SK-N-SH treated with all-trans-retinoic acid at 6 μM for 48 hours (cell line): ENCODE results near the gene ASIC5.

Experiments used
- ATAC-seq: fragments of 200-7000 bp; cut with Tn5 transposase; 3 replicates; pipeline ENCODE4 v1.9.1; 2020; ENCODE audit warnings: mild to moderate bottlenecking, moderate library complexity
- ARNTL ChIP-seq: fragments of 450-650 bp; formaldehyde crosslinking; IDR thresholded peaks from 2 replicates; pipeline ENCODE4 v1.5.0; 2020; ENCODE audit warnings: low read depth, mild to moderate bottlenecking, moderate library complexity, borderline replicate concordance
- BACH2 ChIP-seq: fragments of 250-450 bp; sonication (Bioruptor Pico); IDR thresholded peaks from 2 replicates; pipeline ENCODE4 v1.9.0; 2021; ENCODE audit warnings: mild to moderate bottlenecking, borderline replicate concordance
- CREB5 ChIP-seq: fragments of 250-450 bp; sonication (Bioruptor Pico); IDR thresholded peaks from 2 replicates; pipeline ENCODE4 v1.5.1; 2020; ENCODE audit warnings: low read depth, mild to moderate bottlenecking, moderate library complexity
- CSDC2 ChIP-seq: fragments of 250-450 bp; sonication (Bioruptor Pico); IDR thresholded peaks from 2 replicates; pipeline ENCODE4 v1.5.0; 2020; ENCODE audit warnings: mild to moderate bottlenecking, moderate library complexity
- CSRNP3 ChIP-seq: fragments of 250-450 bp; sonication (Bioruptor Pico); IDR thresholded peaks from 2 replicates; pipeline ENCODE4 v1.5.1; 2021; ENCODE audit warnings: mild to moderate bottlenecking, moderate library complexity
- ESRRG ChIP-seq: fragments of 250-450 bp; sonication (Bioruptor Pico); IDR thresholded peaks from 2 replicates; pipeline ENCODE4 v1.6.1; 2021; ENCODE audit warnings: mild to moderate bottlenecking
- GLIS3 ChIP-seq: fragments of 250-450 bp; sonication (Bioruptor Pico); IDR thresholded peaks from 2 replicates; pipeline ENCODE4 v1.5.0; 2020; ENCODE audit warnings: mild to moderate bottlenecking, moderate library complexity
- ISL1 ChIP-seq: fragments of 250-450 bp; sonication (Bioruptor Pico); IDR thresholded peaks from 2 replicates; pipeline ENCODE4 v2.1.2; 2022; ENCODE audit warnings: mild to moderate bottlenecking, moderate library complexity
- OSR1 ChIP-seq: fragments of 250-450 bp; sonication (Bioruptor Pico); IDR thresholded peaks from 2 replicates; pipeline ENCODE4 v1.8.0; 2022; ENCODE audit warnings: moderate library complexity, mild to moderate bottlenecking, inconsistent platforms
- TOX ChIP-seq: fragments of 250-450 bp; sonication (Bioruptor Pico); IDR thresholded peaks from 2 replicates; pipeline ENCODE4 v1.8.0; 2021; ENCODE audit warnings: mild to moderate bottlenecking, moderate library complexity, borderline replicate concordance
- ZC3H10 ChIP-seq: fragments of 250-450 bp; sonication (Bioruptor Pico); IDR thresholded peaks from 2 replicates; pipeline ENCODE4 v1.5.1; 2021; ENCODE audit warnings: mild to moderate bottlenecking, moderate library complexity
- ZFP3 ChIP-seq: fragments of 250-450 bp; sonication (Bioruptor Pico); IDR thresholded peaks from 2 replicates; pipeline ENCODE4 v1.5.0; 2020; ENCODE audit warnings: mild to moderate bottlenecking, moderate library complexity
- ZFP30 ChIP-seq: fragments of 450-650 bp; formaldehyde crosslinking; IDR thresholded peaks from 2 replicates; pipeline ENCODE4 v1.5.0; 2022; ENCODE audit warnings: mild to moderate bottlenecking, moderate library complexity
- ZNF565 ChIP-seq: fragments of 450-650 bp; formaldehyde crosslinking; conservative IDR thresholded peaks from 2 replicates; pipeline ENCODE4 v1.5.0; 2020; ENCODE audit warnings: low read depth, mild to moderate bottlenecking, moderate library complexity
- ZNF70 ChIP-seq: fragments of 450-650 bp; formaldehyde crosslinking; IDR thresholded peaks from 2 replicates; pipeline ENCODE4 v1.5.0; 2020; ENCODE audit warnings: mild to moderate bottlenecking, moderate library complexity
- TF ChIP-seq, protein P1 (sequence below): fragments of 250-450 bp; sonication (Bioruptor Pico); IDR thresholded peaks from 2 replicates; pipeline ENCODE4 v1.5.0; 2020; ENCODE audit warnings: mild to moderate bottlenecking, moderate library complexity
- TF ChIP-seq, protein P2 (sequence below): fragments of 250-450 bp; sonication (Bioruptor Pico); IDR thresholded peaks from 2 replicates; pipeline ENCODE4 v1.8.0; 2020; ENCODE audit warnings: mild to moderate bottlenecking, moderate library complexity, borderline replicate concordance

ASIC5 gene

DNA sequence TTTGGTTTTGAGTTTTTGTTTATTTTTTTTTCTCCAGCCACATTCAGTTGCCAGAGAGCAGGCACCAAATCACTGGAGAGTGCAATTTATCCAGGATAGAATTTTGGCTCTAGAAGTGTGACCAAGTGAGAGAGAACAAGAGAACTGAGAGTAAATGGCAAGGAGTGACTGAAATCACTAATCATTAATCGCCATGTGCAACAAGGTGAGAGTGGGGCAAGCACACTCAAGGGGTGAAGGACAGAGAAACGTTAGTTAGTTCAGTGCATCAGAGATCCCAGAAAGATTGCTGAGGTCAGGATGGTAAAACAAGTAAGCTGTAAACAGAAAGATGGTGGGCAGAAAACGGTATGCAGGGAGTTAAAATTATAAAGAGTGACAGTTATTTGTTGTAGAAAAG lies 17.8 kb upstream of the ASIC5 start (continued):
- no peak for TF ChIP-seq CREB5 (CRISPR knock-in tag)

DNA sequence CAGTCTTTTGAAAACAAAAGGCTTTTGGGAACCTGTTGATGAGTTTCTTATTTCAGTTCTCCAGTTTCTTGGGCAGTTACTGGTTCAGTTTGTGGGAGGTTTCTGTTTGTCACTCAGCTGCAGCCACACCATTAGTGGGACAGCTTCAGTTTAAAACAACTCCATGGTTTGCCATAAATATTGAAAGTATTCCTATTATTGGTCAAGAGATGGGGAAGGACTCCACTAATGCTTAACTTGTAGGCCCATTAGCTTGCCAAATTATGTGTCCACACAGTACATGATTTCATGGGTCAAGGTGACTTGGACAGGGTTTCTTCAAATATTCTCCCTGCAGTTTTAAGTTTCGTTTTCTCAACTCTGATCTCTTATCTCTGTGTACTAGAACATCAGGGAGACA lies 15.5 kb upstream of the ASIC5 start:
- ATAC-seq: no peak
- TF ChIP-seq ESRRG (CRISPR knock-in tag) (no peak), ZFP30 (CRISPR knock-in tag) (no peak), ZFP3 (CRISPR knock-in tag) (no peak), TOX (CRISPR knock-in tag) (no peak), ARNTL (CRISPR knock-in tag) (no peak), BACH2 (no peak)
- TF ChIP-seq, protein P1, sequence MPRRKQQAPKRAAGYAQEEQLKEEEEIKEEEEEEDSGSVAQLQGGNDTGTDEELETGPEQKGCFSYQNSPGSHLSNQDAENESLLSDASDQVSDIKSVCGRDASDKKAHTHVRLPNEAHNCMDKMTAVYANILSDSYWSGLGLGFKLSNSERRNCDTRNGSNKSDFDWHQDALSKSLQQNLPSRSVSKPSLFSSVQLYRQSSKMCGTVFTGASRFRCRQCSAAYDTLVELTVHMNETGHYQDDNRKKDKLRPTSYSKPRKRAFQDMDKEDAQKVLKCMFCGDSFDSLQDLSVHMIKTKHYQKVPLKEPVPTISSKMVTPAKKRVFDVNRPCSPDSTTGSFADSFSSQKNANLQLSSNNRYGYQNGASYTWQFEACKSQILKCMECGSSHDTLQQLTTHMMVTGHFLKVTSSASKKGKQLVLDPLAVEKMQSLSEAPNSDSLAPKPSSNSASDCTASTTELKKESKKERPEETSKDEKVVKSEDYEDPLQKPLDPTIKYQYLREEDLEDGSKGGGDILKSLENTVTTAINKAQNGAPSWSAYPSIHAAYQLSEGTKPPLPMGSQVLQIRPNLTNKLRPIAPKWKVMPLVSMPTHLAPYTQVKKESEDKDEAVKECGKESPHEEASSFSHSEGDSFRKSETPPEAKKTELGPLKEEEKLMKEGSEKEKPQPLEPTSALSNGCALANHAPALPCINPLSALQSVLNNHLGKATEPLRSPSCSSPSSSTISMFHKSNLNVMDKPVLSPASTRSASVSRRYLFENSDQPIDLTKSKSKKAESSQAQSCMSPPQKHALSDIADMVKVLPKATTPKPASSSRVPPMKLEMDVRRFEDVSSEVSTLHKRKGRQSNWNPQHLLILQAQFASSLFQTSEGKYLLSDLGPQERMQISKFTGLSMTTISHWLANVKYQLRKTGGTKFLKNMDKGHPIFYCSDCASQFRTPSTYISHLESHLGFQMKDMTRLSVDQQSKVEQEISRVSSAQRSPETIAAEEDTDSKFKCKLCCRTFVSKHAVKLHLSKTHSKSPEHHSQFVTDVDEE (CRISPR knock-in tag): no peak
- TF ChIP-seq, protein P2, sequence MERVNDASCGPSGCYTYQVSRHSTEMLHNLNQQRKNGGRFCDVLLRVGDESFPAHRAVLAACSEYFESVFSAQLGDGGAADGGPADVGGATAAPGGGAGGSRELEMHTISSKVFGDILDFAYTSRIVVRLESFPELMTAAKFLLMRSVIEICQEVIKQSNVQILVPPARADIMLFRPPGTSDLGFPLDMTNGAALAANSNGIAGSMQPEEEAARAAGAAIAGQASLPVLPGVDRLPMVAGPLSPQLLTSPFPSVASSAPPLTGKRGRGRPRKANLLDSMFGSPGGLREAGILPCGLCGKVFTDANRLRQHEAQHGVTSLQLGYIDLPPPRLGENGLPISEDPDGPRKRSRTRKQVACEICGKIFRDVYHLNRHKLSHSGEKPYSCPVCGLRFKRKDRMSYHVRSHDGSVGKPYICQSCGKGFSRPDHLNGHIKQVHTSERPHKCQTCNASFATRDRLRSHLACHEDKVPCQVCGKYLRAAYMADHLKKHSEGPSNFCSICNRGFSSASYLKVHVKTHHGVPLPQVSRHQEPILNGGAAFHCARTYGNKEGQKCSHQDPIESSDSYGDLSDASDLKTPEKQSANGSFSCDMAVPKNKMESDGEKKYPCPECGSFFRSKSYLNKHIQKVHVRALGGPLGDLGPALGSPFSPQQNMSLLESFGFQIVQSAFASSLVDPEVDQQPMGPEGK: no peak

GRCh38 chr4:155879767-155880166 lies 13.7 kb upstream of the ASIC5 start:
- ATAC-seq: no peak
- TF ChIP-seq ARNTL (CRISPR knock-in tag) (no peak), GLIS3 (CRISPR knock-in tag) (no peak), ISL1 (CRISPR knock-in tag) (no peak), ZFP30 (CRISPR knock-in tag) (no peak), TOX (CRISPR knock-in tag) (no peak), ZFP3 (CRISPR knock-in tag) (no peak), ZC3H10 (CRISPR knock-in tag) (no peak), CREB5 (CRISPR knock-in tag) (no peak), ESRRG (CRISPR knock-in tag) (no peak), CSRNP3 (CRISPR knock-in tag) (no peak), ZNF565 (CRISPR knock-in tag) (no peak), CSDC2 (no peak), OSR1 (CRISPR knock-in tag) (no peak), ZNF70 (CRISPR knock-in tag) (no peak)
- TF ChIP-seq, protein P1 (CRISPR knock-in tag): no peak
- TF ChIP-seq, protein P2: no peak
